WTC11 (cell line): ENCODE measurements around the gene CLASP2. TPM values are rescaled to one million over a fixed set of nuclear protein-coding genes. Genes with fewer than 3 reads are reported as not detected.

ENCODE experiments used
- ATAC-seq: fragments of 200-7000 bp; cut with Tn5 transposase; 2 replicates; pipeline ENCODE4 v1.10.0; 2021; ENCODE audit warnings: mild to moderate bottlenecking, moderate library complexity
- CTCF ChIA-PET: fragments of 300-600 bp; sonication (Branson Sonifier 250); formaldehyde crosslinking; loops from one replicate; lab custom pipeline; 2021; ENCODE audit warnings: antibody characterized with exemption; lab: Charles Lee
- POLR2A ChIA-PET: fragments of 350-600 bp; sonication (Branson Sonifier 250); formaldehyde crosslinking; loops from one replicate; lab custom pipeline; 2021; ENCODE audit warnings: antibody characterized with exemption; lab: Charles Lee
- DNase-seq: peaks from one replicate; pipeline ENCODE4 v3.0.0; 2021; ENCODE audit warnings: low spot score
- H3K27ac Mint-ChIP-seq: 2 replicates; pipeline ENCODE4 v1.8.0; 2021; ENCODE audit warnings: mixed read lengths
- H3K27me3 Mint-ChIP-seq: 2 replicates; pipeline ENCODE4 v1.8.0; 2021; ENCODE audit warnings: low read depth, mild to moderate bottlenecking, moderate library complexity, mixed read lengths
- H3K36me3 Mint-ChIP-seq: 2 replicates; pipeline ENCODE4 v1.8.0; 2021; ENCODE audit warnings: mixed read lengths
- H3K4me1 Mint-ChIP-seq: 2 replicates; pipeline ENCODE4 v1.8.0; 2022; ENCODE audit warnings: mixed read lengths
- H3K4me3 Mint-ChIP-seq: 2 replicates; pipeline ENCODE4 v1.8.0; 2021; ENCODE audit warnings: mild to moderate bottlenecking, moderate library complexity, mixed read lengths
- H3K9me3 Mint-ChIP-seq: 2 replicates; pipeline ENCODE4 v1.8.0; 2021; ENCODE audit warnings: mixed read lengths
- ATF1 ChIP-seq: sonication (generic); formaldehyde crosslinking; IDR thresholded peaks from 2 replicates; pipeline ENCODE4 v1.8.1; 2023; ENCODE audit warnings: mild to moderate bottlenecking, moderate library complexity, missing genetic modification reagents
- CBFB ChIP-seq: sonication (generic); formaldehyde crosslinking; IDR thresholded peaks from 2 replicates; pipeline ENCODE4 v1.8.1; 2022; ENCODE audit warnings: mild to moderate bottlenecking, low read depth, missing genetic modification reagents
- CREB1 ChIP-seq: sonication (generic); formaldehyde crosslinking; IDR thresholded peaks from 2 replicates; pipeline ENCODE4 v1.8.0; 2023; ENCODE audit warnings: mild to moderate bottlenecking, missing genetic modification reagents
- EMX1 ChIP-seq: fragments of 250-450 bp; sonication (Bioruptor Pico); IDR thresholded peaks from 2 replicates; pipeline ENCODE4 v1.8.0; 2021; ENCODE audit warnings: mild to moderate bottlenecking
- ESRRA ChIP-seq: sonication (generic); formaldehyde crosslinking; IDR thresholded peaks from 2 replicates; pipeline ENCODE4 v1.8.1; 2022; ENCODE audit warnings: mild to moderate bottlenecking, missing genetic modification reagents, borderline replicate concordance
- FOXJ3 ChIP-seq: sonication (generic); formaldehyde crosslinking; IDR thresholded peaks from 2 replicates; pipeline ENCODE4 v1.9.0; 2021; ENCODE audit warnings: missing genetic modification reagents, mild to moderate bottlenecking, borderline replicate concordance
- MYBL2 ChIP-seq: sonication (generic); formaldehyde crosslinking; IDR thresholded peaks from 2 replicates; pipeline ENCODE4 v1.8.1; 2023; ENCODE audit warnings: mild to moderate bottlenecking, moderate library complexity, missing genetic modification reagents
- RELA ChIP-seq: sonication (generic); formaldehyde crosslinking; IDR thresholded peaks from 2 replicates; pipeline ENCODE4 v1.8.1; 2022; ENCODE audit warnings: missing genetic modification reagents, mild to moderate bottlenecking, borderline replicate concordance
- SOX15 ChIP-seq: fragments of 250-450 bp; sonication (Bioruptor Pico); IDR thresholded peaks from 2 replicates; pipeline ENCODE4 v1.9.0; 2021; ENCODE audit warnings: mild to moderate bottlenecking
- TP53 ChIP-seq: sonication (generic); formaldehyde crosslinking; IDR thresholded peaks from 2 replicates; pipeline ENCODE4 v1.8.1; 2023; ENCODE audit warnings: mild to moderate bottlenecking, missing genetic modification reagents
- ZNF396 ChIP-seq: fragments of 250-450 bp; sonication (Bioruptor Pico); IDR thresholded peaks from 2 replicates; pipeline ENCODE4 v1.8.0; 2021; ENCODE audit warnings: mild to moderate bottlenecking, moderate library complexity, borderline replicate concordance
- total RNA-seq: library from RNA; stranded (reverse); gene quantifications from 3 replicates; pipeline ENCODE4 v1.2.3, GENCODE V29; 2021
- TF ChIP-seq, protein P1 (sequence below): sonication (generic); formaldehyde crosslinking; IDR thresholded peaks from 2 replicates; pipeline ENCODE4 v1.8.0; 2022; ENCODE audit warnings: mild to moderate bottlenecking, missing genetic modification reagents
- TF ChIP-seq, protein P2 (sequence below): fragments of 250-450 bp; sonication (Bioruptor Pico); IDR thresholded peaks from 2 replicates; pipeline ENCODE4 v1.9.0; 2021; ENCODE audit warnings: mild to moderate bottlenecking
- TF ChIP-seq, protein P3 (sequence below): sonication (generic); formaldehyde crosslinking; IDR thresholded peaks from 2 replicates; pipeline ENCODE4 v1.8.1; 2022; ENCODE audit warnings: mild to moderate bottlenecking, moderate library complexity, missing genetic modification reagents
- TF ChIP-seq, protein P4 (sequence below): sonication (generic); formaldehyde crosslinking; conservative IDR thresholded peaks from 2 replicates; pipeline ENCODE4 v1.8.1; 2023; ENCODE audit warnings: mild to moderate bottlenecking, low read depth, missing genetic modification reagents, moderate library complexity
- TF ChIP-seq, protein P5 (sequence below): sonication (generic); formaldehyde crosslinking; IDR thresholded peaks from 2 replicates; pipeline ENCODE4 v1.8.0; 2023; ENCODE audit warnings: missing genetic modification reagents, mild to moderate bottlenecking, borderline replicate concordance

The CLASP2 gene
- total RNA-seq, 1 experiment from 2014 or later, result 56.7 TPM

DNA sequence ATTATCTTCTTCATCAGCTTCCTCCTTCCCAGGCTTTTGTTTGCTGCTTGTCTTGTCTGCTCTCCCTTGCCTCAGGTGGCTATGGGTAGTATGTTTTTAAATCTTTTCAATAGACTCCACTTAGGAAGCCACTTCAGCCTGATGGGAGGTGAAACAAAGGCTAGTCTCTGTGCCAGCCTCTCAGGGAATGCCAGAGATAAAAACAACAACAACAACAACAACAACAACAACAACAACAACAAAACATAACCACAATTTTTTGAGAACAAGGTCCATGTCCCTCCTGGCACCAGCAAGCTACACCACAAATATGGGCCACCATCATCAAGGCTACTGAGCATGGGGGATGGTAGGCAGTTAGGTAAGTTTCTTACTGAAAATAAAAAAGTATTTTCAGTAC, 213.0 kb downstream of the CLASP2 start:
- CTCF ChIA-PET, result no interaction called here
- H3K27me3 Mint-ChIP-seq, result no peaks in the 10 kb centered on the region
- POLR2A ChIA-PET, result no interaction called here
- H3K36me3 Mint-ChIP-seq, result peaks cover 60% of the 10 kb centered on the region
- DNase-seq (no peak), ATAC-seq (no peak)
- H3K4me1 Mint-ChIP-seq, result no peaks in the 10 kb centered on the region
- H3K27ac Mint-ChIP-seq, result no peak overlapping the region
- no peak overlapping the region for H3K4me3 Mint-ChIP-seq
- TF ChIP-seq, protein P1, sequence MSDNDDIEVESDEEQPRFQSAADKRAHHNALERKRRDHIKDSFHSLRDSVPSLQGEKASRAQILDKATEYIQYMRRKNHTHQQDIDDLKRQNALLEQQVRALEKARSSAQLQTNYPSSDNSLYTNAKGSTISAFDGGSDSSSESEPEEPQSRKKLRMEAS (CRISPR knock-in tag), result no peak
- TF ChIP-seq CBFB (CRISPR knock-in tag) (no peak), FOXJ3 (CRISPR knock-in tag) (no peak)
- TF ChIP-seq, protein P2, sequence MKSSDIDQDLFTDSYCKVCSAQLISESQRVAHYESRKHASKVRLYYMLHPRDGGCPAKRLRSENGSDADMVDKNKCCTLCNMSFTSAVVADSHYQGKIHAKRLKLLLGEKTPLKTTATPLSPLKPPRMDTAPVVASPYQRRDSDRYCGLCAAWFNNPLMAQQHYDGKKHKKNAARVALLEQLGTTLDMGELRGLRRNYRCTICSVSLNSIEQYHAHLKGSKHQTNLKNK (CRISPR knock-in tag), result no peak
- TF ChIP-seq, all 79 proteins: peak for 0
- peaks cover 27% of the 10 kb centered on the region for H3K9me3 Mint-ChIP-seq

DNA sequence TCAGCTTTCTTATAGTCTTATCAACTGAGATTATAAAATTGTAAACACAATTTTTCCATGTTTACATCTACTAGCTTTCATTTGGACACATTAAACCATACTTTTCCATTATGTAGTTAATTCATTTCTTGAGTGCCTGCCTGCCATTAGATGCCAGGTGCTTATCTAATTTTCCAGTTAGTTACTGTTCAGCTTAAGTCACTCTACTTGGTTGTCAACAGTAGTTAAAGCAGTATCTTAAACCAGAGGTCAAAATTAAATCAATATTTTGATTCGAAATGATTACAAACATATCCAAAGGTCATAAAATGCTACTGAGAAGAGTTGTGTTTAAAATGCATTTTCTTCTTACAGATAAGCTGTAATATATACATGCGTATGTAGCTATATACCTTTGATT, 221.6 kb downstream of the CLASP2 start:
- TF ChIP-seq TP53, result no peak
- TF ChIP-seq ATF1 (CRISPR knock-in tag), result no peak
- TF ChIP-seq EMX1, result no peak
- TF ChIP-seq, protein P3, sequence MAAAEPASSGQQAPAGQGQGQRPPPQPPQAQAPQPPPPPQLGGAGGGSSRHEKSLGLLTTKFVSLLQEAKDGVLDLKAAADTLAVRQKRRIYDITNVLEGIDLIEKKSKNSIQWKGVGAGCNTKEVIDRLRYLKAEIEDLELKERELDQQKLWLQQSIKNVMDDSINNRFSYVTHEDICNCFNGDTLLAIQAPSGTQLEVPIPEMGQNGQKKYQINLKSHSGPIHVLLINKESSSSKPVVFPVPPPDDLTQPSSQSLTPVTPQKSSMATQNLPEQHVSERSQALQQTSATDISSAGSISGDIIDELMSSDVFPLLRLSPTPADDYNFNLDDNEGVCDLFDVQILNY, result no peak
- TF ChIP-seq SOX15 (CRISPR knock-in tag), result no peak
- no peak for TF ChIP-seq CREB1 (CRISPR knock-in tag)
- TF ChIP-seq RELA, result no peak
- TF ChIP-seq, protein P4, sequence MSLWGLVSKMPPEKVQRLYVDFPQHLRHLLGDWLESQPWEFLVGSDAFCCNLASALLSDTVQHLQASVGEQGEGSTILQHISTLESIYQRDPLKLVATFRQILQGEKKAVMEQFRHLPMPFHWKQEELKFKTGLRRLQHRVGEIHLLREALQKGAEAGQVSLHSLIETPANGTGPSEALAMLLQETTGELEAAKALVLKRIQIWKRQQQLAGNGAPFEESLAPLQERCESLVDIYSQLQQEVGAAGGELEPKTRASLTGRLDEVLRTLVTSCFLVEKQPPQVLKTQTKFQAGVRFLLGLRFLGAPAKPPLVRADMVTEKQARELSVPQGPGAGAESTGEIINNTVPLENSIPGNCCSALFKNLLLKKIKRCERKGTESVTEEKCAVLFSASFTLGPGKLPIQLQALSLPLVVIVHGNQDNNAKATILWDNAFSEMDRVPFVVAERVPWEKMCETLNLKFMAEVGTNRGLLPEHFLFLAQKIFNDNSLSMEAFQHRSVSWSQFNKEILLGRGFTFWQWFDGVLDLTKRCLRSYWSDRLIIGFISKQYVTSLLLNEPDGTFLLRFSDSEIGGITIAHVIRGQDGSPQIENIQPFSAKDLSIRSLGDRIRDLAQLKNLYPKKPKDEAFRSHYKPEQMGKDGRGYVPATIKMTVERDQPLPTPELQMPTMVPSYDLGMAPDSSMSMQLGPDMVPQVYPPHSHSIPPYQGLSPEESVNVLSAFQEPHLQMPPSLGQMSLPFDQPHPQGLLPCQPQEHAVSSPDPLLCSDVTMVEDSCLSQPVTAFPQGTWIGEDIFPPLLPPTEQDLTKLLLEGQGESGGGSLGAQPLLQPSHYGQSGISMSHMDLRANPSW (CRISPR knock-in tag), result no peak
- no peak for TF ChIP-seq ESRRA
- TF ChIP-seq, protein P5, sequence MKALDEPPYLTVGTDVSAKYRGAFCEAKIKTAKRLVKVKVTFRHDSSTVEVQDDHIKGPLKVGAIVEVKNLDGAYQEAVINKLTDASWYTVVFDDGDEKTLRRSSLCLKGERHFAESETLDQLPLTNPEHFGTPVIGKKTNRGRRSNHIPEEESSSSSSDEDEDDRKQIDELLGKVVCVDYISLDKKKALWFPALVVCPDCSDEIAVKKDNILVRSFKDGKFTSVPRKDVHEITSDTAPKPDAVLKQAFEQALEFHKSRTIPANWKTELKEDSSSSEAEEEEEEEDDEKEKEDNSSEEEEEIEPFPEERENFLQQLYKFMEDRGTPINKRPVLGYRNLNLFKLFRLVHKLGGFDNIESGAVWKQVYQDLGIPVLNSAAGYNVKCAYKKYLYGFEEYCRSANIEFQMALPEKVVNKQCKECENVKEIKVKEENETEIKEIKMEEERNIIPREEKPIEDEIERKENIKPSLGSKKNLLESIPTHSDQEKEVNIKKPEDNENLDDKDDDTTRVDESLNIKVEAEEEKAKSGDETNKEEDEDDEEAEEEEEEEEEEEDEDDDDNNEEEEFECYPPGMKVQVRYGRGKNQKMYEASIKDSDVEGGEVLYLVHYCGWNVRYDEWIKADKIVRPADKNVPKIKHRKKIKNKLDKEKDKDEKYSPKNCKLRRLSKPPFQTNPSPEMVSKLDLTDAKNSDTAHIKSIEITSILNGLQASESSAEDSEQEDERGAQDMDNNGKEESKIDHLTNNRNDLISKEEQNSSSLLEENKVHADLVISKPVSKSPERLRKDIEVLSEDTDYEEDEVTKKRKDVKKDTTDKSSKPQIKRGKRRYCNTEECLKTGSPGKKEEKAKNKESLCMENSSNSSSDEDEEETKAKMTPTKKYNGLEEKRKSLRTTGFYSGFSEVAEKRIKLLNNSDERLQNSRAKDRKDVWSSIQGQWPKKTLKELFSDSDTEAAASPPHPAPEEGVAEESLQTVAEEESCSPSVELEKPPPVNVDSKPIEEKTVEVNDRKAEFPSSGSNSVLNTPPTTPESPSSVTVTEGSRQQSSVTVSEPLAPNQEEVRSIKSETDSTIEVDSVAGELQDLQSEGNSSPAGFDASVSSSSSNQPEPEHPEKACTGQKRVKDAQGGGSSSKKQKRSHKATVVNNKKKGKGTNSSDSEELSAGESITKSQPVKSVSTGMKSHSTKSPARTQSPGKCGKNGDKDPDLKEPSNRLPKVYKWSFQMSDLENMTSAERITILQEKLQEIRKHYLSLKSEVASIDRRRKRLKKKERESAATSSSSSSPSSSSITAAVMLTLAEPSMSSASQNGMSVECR, result no peak
- TF ChIP-seq MYBL2, result no peak
- TF ChIP-seq ZNF396 (CRISPR knock-in tag), result no peak
- DNase-seq (no peak), ATAC-seq (no peak)
- no peaks in the 10 kb centered on the region for H3K27me3 Mint-ChIP-seq
- H3K27ac Mint-ChIP-seq, result no peak overlapping the region
- POLR2A ChIA-PET, result interaction anchor here (0.5 kb wide), 1 partner anchor 21 kb away, joined by 4 read pairs; no protein-coding TSS in a partner anchor
- peaks cover 28% of the 10 kb centered on the region for H3K36me3 Mint-ChIP-seq
- H3K9me3 Mint-ChIP-seq, result peaks cover 4% of the 10 kb centered on the region
- H3K4me1 Mint-ChIP-seq, result no peaks in the 10 kb centered on the region
- CTCF ChIA-PET, result no interaction called here
- H3K4me3 Mint-ChIP-seq, result no peak overlapping the region
